ENCODE results near the gene CCNG2. TPM values are rescaled to one million over a fixed set of nuclear protein-coding genes. Genes with fewer than 3 reads are reported as not detected.
A peak's percentile ranks its signal among the peaks of the same experiment; 100 is the strongest.

CCNG2 gene
- total and polyA plus RNA-seq, 9 of the 15 experiments (the other 6 are each of a cell fraction or from before 2014, with no cell fraction given): 0.49 to 6.6 (median 2.9) TPM

DNA sequence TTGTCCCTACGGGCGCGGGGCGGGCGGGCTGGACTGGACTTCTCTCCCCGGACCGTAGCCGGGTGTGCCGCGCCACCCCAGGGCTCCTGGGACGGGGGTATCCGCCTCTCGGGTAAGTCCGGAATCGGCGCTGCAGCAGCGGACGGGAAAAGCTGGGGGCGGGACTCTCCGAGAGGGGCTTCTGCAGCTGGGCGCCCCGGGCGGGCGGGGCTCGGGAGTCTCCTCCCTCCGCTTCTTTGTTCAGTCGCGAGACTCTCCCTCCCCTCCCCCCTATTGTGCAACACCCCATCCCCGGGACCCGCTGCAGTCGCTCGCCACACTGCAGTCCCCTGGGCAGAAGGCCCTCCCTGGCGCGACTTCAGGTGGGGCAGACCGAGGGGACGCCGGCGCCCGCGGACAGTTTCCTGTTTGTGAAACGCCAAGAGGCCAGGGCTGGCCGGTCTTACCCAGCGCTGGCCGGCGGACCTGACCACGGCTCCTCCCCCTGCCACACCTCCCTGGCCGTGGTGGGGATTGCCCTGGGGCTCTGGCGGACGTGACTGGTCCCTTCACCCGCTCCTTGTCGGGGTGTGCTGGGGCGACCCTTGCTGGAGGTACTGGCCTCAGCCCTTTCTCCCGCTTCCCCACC is 966 bp downstream of the CCNG2 start (continued):
- TF ChIP-seq RBFOX2 (IDR thresholded peaks at IDR 0.05; ENCODE audit: low read depth, low read length) (peak; percentile 25; the same call in 1 of the 2 replicates), MLX (CRISPR knock-in tag; conservative IDR thresholded peaks at IDR 0.05) (no peak), RBM25 (IDR thresholded peaks at IDR 0.05; ENCODE audit: low read depth, low read length, severe bottlenecking) (no peak), JUND (IDR thresholded peaks at IDR 0.05; ENCODE audit: borderline replicate concordance, low read depth, low read length) (0 out of 2 replicates have a peak, but pooled peaks have one; percentile 5), JUND (tag; IDR thresholded peaks at IDR 0.05; ENCODE audit: borderline replicate concordance, low read depth, low read length) (no peak), CBFA2T2 (conservative IDR thresholded peaks at IDR 0.05) (no peak), ZNF280A (IDR thresholded peaks at IDR 0.05; ENCODE audit: low read depth, partially characterized antibody) (no peak), HSF4 (CRISPR knock-in tag; IDR thresholded peaks at IDR 0.05; ENCODE audit: borderline replicate concordance) (no peak), EP300 (IDR thresholded peaks at IDR 0.05; ENCODE audit: low read length) (no peak), ZFP30 (CRISPR knock-in tag; IDR thresholded peaks at IDR 0.05; ENCODE audit: borderline replicate concordance) (no peak), ZKSCAN1 (IDR thresholded peaks at IDR 0.05; ENCODE audit: low read depth, low read length) (no peak), POLR2AphosphoS2 (IDR thresholded peaks at IDR 0.05; ENCODE audit: low read length) (no peak; the same call in 1 of the 2 replicates), HMG20A (CRISPR knock-in tag; conservative IDR thresholded peaks at IDR 0.05) (no peak), MAFK (IDR thresholded peaks at IDR 0.05; ENCODE audit: low read length) (no peak), DMBX1 (CRISPR knock-in tag; IDR thresholded peaks at IDR 0.05; ENCODE audit: borderline replicate concordance) (no peak), CBX2 (IDR thresholded peaks at IDR 0.05; ENCODE audit: insufficient read depth, low read length, poor library complexity, severe bottlenecking) (no peak), ATF2 (CRISPR knock-in tag; IDR thresholded peaks at IDR 0.05) (no peak), MCM5 (IDR thresholded peaks at IDR 0.05; ENCODE audit: low read depth) (no peak), ZBTB43 (CRISPR knock-in tag; IDR thresholded peaks at IDR 0.05) (no peak), ZNF354B (CRISPR knock-in tag; IDR thresholded peaks at IDR 0.05) (no peak)
- TF ChIP-seq, protein P1, sequence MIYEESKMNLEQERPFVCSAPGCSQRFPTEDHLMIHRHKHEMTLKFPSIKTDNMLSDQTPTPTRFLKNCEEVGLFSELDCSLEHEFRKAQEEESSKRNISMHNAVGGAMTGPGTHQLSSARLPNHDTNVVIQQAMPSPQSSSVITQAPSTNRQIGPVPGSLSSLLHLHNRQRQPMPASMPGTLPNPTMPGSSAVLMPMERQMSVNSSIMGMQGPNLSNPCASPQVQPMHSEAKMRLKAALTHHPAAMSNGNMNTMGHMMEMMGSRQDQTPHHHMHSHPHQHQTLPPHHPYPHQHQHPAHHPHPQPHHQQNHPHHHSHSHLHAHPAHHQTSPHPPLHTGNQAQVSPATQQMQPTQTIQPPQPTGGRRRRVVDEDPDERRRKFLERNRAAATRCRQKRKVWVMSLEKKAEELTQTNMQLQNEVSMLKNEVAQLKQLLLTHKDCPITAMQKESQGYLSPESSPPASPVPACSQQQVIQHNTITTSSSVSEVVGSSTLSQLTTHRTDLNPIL (CRISPR knock-in tag; IDR thresholded peaks at IDR 0.05): no peak
